Sigmoid colon (tissue), 7 donors: ENCODE results near the gene SCAMP3. TPM values are rescaled to one million over a fixed set of nuclear protein-coding genes. Genes with fewer than 3 reads are reported as not detected.

ENCODE experiments used
- DNase-seq: peaks from one replicate; pipeline ENCODE4 v3.0.0-alpha.2; 2019
- H3K27ac ChIP-seq, 4 donors: fragments of 200-600 bp; sonication (generic); one replicate each; pipeline ENCODE4 v1.5.1; 2016 to 2019; ENCODE audit warnings: mild to moderate bottlenecking in 1 of 4
- H3K27me3 ChIP-seq, 3 donors: fragments of 200-600 bp; sonication (generic); one replicate each; pipeline ENCODE4 v1.5.1; 2019; ENCODE audit warnings: mild to moderate bottlenecking in 1 of 3
- H3K36me3 ChIP-seq, 4 donors: fragments of 200-600 bp; sonication (generic); one replicate each; pipeline ENCODE4 v1.5.1; 2016 to 2019
- H3K4me1 ChIP-seq, 4 donors: fragments of 200-600 bp; sonication (generic); one replicate each; pipeline ENCODE4 v1.5.1; 2017 to 2019
- H3K4me3 ChIP-seq, 4 donors: fragments of 200-600 bp; sonication (generic); one replicate each; pipeline ENCODE4 v1.5.1; 2017 to 2019; ENCODE audit warnings: mild to moderate bottlenecking in 2 of 4, moderate library complexity in 1 of 4
- H3K9me3 ChIP-seq, 4 donors: fragments of 200-600 bp in 3 of 4; sonication (generic) in 3 of 4; one replicate each; pipeline versions ENCODE4 v1.5.1 to v1.6.1; 2013 to 2019
- CTCF ChIP-seq, 4 experiments: fragments of 450-650 bp in 3 of 4; fragments of 200-600 bp in 1 of 4; IDR thresholded peaks; one replicate each; pipeline ENCODE4 v1.5.1; 2016 to 2019; ENCODE audit warnings: antibody characterized with exemption in 4 of 4, mild to moderate bottlenecking in 3 of 4, moderate library complexity in 2 of 4
- EP300 ChIP-seq, 4 donors: sonication (generic); formaldehyde crosslinking; IDR thresholded peaks; one replicate each; pipeline ENCODE4 v1.6.1; 2017; ENCODE audit warnings: antibody characterized with exemption in 4 of 4
- POLR2A ChIP-seq, 2 donors: fragments of 450-650 bp; IDR thresholded peaks; one replicate each; pipeline ENCODE4 v1.6.1; 2016; ENCODE audit warnings: antibody characterized with exemption in 2 of 2, mild to moderate bottlenecking in 2 of 2, moderate library complexity in 2 of 2
- POLR2AphosphoS5 ChIP-seq, 4 donors: sonication (generic); formaldehyde crosslinking; IDR thresholded peaks; one replicate each; pipeline ENCODE4 v1.6.1; 2017; ENCODE audit warnings: antibody characterized with exemption in 4 of 4
- WGBS, 2 donors: extraction: QIAGEN DNeasy Blood & Tissue Kit; methylation state at CpG; one replicate each; pipeline ENCODE4 v1.1.7; 2013; 5-methylcytosine and 5-hydroxymethylcytosine counted together
- intact Hi-C: fragments of 100-400 bp; cut with DNase I; formaldehyde crosslinking; loops from one replicate; pipeline ENCODE4 v1.15.1; 2023
- polyA plus RNA-seq, 3 donors: library from polyadenylated mRNA; stranded (reverse); fragments of 200-250 nt; gene quantifications; one replicate each; pipeline ENCODE4 v1.2.3, GENCODE V29; 2013
- total RNA-seq, 4 donors: library from RNA; depleted of rRNA; stranded (reverse); fragments of >200 nt; gene quantifications; one replicate each; pipeline ENCODE4 v1.1.0, GENCODE V29; 2016
- donor health status: healthy with polysubstance abuse.
- donor health status: Bipolar disorder and iron deficiency.
- donor health status: healthy.

The SCAMP3 gene
- total RNA-seq (10 to 100 TPM; 25.1 to 45.3 (median 36.5) TPM), polyA plus RNA-seq (10 to 100 TPM; 11.6 to 56.4 (median 22.8) TPM)

GRCh38 chr1:155261852-155262673, at the start of gene SCAMP3:
Gene SCAMP3, minus strand, starts transcription at chr1:155262360. Its CDS starts 209 bp downstream, at chr1:155262151.
- no peaks in the 10 kb centered on the region for H3K9me3 ChIP-seq
- H3K36me3 ChIP-seq, result peaks cover 29 to 74% (median 38%) of the 10 kb centered on the region in 4 donors
- H3K27ac ChIP-seq, result peak within 1 kb of the TSS; percentile 86 to 91 (median 87)
- peak within 1 kb of the TSS; percentile 60 to 83 (median 78) for H3K4me3 ChIP-seq
- TF ChIP-seq CTCF (IDR thresholded peaks at IDR 0.05), result no peak
- peak; percentile 62 to 69 for TF ChIP-seq POLR2A (IDR thresholded peaks at IDR 0.05)
- peak; percentile 75 to 91 (median 88) for TF ChIP-seq POLR2AphosphoS5 (IDR thresholded peaks at IDR 0.05)
- TF ChIP-seq EP300 (IDR thresholded peaks at IDR 0.05), result peak in 1 of 4 donors; percentile 38
- WGBS, 2 donors, result 0 to 1% methylated on average over 47 of the region's 47 CpGs
- peaks cover 0 to 26% (median 19%) of the 10 kb centered on the region in 4 donors for H3K4me1 ChIP-seq
- peak; percentile 99 for DNase-seq
- intact Hi-C loops, result no loop called here
- H3K27me3 ChIP-seq, result no peaks in the 10 kb centered on the region

- intact Hi-C loops, result loop anchor here (2.0 kb wide), 1 partner anchor 55 kb away; the partner anchor contains the start of gene ENTREP3
- peaks cover 0 to 34% (median 3%) of the 10 kb centered on the region in 4 donors for H3K36me3 ChIP-seq
- H3K27ac ChIP-seq, result peak overlapping the region; percentile 88 to 91 (median 90)
- H3K27me3 ChIP-seq, result no peaks in the 10 kb centered on the region
- DNase-seq, result no peak
- H3K9me3 ChIP-seq, result no peaks in the 10 kb centered on the region
- peak overlapping the region; percentile 57 to 89 (median 78) for H3K4me3 ChIP-seq
- WGBS, 2 donors, result 7 to 18% methylated on average over 11 of the region's 11 CpGs
- TF ChIP-seq POLR2A (IDR thresholded peaks at IDR 0.05) (no peak), EP300 (IDR thresholded peaks at IDR 0.05) (no peak), CTCF (IDR thresholded peaks at IDR 0.05) (no peak), POLR2AphosphoS5 (IDR thresholded peaks at IDR 0.05) (no peak)
- peaks cover 0 to 26% (median 19%) of the 10 kb centered on the region in 4 donors for H3K4me1 ChIP-seq
Measured at GRCh38 chr1:155309423-155310021, 47.4 kb upstream of the SCAMP3 start.

GRCh38 chr1:155308493-155309422, 46.6 kb upstream of the SCAMP3 start, which contains the start of gene FDPS:
Gene FDPS, plus strand, starts transcription at chr1:155308866. Its CDS starts 924 bp downstream, at chr1:155309790.
- Histone ChIP-seq H3K36me3 (peaks cover 0 to 27% (median 3%) of the 10 kb centered on the region in 4 donors), H3K9me3 (no peaks in the 10 kb centered on the region), H3K27ac (peak within 1 kb of the TSS; percentile 88 to 91 (median 90)), H3K4me1 (peaks cover 0 to 26% (median 19%) of the 10 kb centered on the region in 4 donors), H3K4me3 (peak within 1 kb of the TSS; percentile 57 to 89 (median 78)), H3K27me3 (no peaks in the 10 kb centered on the region)
- TF ChIP-seq CTCF (IDR thresholded peaks at IDR 0.05) (peak in 2 of 4 experiments; percentile 18 to 29), EP300 (IDR thresholded peaks at IDR 0.05) (no peak), POLR2AphosphoS5 (IDR thresholded peaks at IDR 0.05) (peak; percentile 80 to 94 (median 87)), POLR2A (IDR thresholded peaks at IDR 0.05) (peak; percentile 31 to 66)
- intact Hi-C loops, result loop anchor here (2.0 kb wide), 1 partner anchor 54 kb away; the partner anchor contains the start of gene ENTREP3
- DNase-seq, result peak; percentile 100
- 0% methylated on average over 51 of the region's 51 CpGs for WGBS, 2 donors

GRCh38 chr1:155307247-155307740, 45.1 kb upstream of the SCAMP3 start:
- H3K27me3 ChIP-seq, result no peaks in the 10 kb centered on the region
- intact Hi-C loops, result loop anchor here (2.0 kb wide), 1 partner anchor 28 kb away; no protein-coding TSS in a partner anchor
- H3K4me1 ChIP-seq, result peaks cover 0 to 26% (median 19%) of the 10 kb centered on the region in 4 donors
- TF ChIP-seq CTCF (IDR thresholded peaks at IDR 0.05) (peak in 2 of 4 experiments; percentile 11 to 27), POLR2A (IDR thresholded peaks at IDR 0.05) (no peak)
- no peak for DNase-seq
- 59 to 82% methylated on average over 6 of the region's 6 CpGs for WGBS, 2 donors
- H3K27ac ChIP-seq, result peak overlapping the region in 1 of 4 donors; percentile 88
- H3K9me3 ChIP-seq, result no peaks in the 10 kb centered on the region
- H3K36me3 ChIP-seq, result peaks cover 0 to 12% (median 0%) of the 10 kb centered on the region in 4 donors
- no peak overlapping the region for H3K4me3 ChIP-seq
